Limb (tissue), 2 donors: Measurements from ENCODE around the gene MCM7.
"Not testable (repeated sequence)": the region's sequence is repeated elsewhere in the genome, so short reads cannot be mapped to it uniquely, and the experiment has no call there.

Source experiments
- DNase-seq, 2 donors: peaks; one replicate each; pipeline ENCODE4 v3.0.0-alpha.2; 2016; ENCODE audit errors: extremely low spot score in 2 of 2

The MCM7 gene

DNA sequence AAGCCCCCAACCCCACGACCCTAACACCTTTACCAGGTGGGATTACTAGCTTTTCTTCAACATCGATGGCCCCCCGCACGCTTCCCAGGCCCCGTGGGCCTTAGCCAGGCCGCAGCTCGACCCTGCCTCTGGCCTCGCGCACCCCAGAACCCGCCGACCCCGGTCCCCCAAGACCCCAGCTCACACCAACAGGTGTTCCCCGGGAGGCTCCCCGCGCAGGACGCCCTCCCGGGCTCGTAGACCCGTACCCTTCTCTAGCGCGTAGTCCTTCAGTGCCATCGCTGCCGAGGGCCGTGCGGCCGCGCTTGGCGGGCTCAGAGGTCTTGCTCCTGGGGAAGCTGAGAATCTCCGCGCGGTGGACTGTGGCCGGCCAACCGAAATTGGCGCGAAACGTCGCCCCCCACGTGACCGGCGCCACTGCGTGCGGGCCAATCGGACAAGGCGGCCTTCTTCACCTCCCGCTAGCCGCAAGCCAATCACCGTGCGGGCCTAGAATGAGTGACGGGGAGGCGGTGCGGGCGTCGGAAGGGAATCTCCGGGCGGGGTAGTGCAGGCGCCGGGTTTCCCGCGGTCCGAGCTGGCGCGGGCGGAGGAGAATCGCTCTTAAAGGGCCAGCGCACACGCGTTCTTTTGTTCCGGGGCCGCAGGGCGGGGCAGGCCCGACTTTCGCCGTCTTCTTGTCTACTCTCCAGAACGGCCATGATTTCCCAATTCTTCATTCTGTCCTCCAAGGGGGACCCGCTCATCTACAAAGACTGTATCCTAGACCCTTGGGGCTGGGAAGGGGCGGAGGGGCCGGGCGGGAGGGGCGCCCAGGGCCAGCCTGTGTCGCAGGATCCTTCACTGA lies at the start of gene MCM7, which contains the start of gene AP4M1:
Gene MCM7 (minus strand): TSS at position 382 of the 847 bp plus-strand sequence. CDS start 103 bp downstream, at position 279.
Gene AP4M1 (plus strand): TSS at position 628 of the 847 bp plus-strand sequence. CDS start 72 bp downstream, at position 700.
- DNase-seq: peak; percentile 97 to 98

DNA sequence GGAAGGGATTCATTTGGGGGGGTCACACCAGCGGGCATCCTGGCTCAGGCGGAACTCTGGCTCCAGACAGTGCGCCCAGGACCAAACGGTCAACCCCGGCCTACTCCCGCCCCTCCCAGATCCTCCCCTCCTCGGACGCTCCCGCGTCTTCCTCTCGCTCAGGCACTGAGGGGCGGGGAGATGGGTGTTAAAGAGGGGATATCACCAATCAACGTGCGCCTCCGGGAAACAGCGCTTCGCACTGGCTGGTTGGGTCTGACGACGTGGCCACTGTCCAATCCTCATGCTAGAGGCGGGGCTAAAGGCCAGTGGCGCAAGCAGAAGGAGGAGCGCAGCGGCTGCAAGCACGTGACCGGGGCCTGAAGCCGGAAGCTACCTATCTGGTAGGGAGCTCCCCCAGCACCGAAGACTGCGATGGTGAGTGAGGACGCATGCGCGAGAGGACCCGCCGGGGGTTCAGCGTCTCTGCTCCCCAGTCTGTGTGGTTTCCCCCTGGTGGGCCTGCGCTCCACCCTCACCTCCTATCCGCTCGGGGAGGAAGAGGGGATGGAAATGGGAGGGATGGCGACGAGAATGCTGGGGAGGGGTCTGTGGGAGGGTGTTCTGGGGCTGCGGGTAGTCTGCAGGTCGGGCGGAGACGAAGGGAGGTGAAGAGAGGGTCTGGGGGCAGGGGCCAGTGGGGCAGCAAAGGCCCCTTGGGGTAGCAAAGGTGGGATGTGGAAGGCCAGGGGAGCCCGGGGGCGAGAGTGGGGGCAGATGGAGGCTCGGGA lies 47.5 kb upstream of the MCM7 start, which contains the start of gene LAMTOR4:
Gene LAMTOR4 (plus strand): TSS at position 360 of the 770 bp plus-strand sequence. CDS start 55 bp downstream, at position 415.
- DNase-seq: peak; percentile 97 to 99

DNA sequence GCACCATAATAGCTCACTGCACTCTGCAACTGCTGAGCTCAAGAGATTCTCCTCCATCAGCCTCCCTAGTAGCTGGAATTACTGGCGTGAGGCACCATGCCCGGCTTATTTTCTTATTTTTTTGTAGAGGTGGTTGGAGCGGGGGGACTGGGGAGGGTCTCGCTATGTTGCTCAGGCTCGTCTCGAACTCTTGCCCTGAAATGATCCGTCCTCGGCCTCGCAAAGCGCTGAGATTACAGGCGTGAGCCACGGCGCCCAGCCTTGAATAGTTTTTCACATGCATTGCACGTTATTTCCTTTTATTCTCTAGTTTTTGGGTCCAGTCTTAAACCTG lies 47.0 kb upstream of the MCM7 start:
- DNase-seq: no peak

DNA sequence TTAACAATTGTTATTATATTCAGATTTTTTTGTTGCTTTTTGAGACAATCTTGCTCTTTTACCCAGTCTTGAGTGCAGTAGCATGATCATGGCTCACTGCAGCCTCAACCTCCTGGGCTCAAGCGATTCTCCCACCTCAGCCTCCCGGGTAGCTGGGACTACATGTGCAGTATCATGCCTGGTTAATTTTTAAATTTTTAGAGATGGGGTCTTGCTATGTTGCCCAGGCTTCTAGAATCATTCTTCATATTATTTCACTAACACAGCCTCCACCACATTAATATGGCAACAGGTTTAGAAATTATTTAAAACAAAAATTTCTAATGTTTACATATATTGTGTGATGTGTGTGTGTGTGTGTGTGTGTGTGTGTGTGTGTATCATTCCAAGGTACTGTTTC lies 46.1 kb upstream of the MCM7 start:
- DNase-seq: no peak

DNA sequence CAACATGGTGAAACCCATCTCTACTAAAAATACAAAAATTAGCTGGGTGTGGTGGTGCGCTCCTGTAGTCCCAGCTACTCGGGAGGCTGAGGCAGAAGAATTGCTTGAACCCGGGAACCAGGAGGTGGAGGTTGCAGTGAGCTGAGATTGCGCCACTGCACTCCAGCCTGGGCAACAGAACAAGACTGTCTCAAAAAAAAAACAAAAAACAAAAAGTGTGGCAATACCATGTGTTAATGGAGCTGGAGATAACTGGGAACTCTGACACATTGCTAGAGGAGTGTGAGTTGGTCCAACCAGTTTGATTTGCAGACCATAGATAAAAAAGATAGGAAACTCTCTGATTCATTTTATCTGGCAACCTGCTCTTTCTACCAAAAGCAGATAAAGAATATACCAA lies 45.2 kb upstream of the MCM7 start:
- not testable (repeated sequence) for DNase-seq

DNA sequence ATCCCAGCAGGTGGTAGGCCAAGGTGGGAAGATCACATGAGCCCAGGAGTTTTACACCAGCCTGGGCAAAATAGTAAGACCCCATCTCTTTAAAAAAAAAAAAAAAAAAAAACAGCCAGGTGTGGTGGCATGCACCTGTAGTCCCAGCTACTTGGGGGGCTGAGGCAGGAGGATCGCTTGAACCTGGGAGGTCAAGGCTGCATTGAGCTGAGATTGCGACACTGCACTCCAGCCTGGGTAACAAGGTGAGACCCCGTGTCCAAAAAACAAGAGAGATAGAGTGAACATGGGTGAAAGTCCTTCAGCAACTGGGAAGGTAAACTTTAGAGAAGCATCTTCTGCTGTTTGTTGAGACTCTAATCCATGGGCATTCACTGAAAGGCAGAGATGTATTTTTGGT lies 41.3 kb upstream of the MCM7 start:
- DNase-seq: no peak

DNA sequence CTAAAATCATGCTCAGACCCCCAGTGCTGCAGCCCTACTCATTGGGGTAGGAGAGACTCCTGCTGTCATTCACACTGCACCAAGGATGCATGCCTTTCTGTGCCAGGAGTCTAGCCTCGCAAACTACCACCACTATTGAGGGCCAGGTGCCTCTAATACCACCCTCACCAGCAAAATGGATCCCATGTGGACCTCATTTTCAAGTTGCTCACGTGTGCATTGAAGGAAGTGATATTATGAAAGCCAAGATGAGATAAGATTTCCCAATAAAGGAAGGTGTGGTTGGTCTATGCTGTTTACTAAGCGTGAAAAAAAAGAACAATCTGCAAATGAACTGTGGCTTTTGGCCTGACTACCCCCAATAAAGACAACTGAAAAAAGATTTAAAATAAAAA lies 40.4 kb upstream of the MCM7 start:
- no peak for DNase-seq

DNA sequence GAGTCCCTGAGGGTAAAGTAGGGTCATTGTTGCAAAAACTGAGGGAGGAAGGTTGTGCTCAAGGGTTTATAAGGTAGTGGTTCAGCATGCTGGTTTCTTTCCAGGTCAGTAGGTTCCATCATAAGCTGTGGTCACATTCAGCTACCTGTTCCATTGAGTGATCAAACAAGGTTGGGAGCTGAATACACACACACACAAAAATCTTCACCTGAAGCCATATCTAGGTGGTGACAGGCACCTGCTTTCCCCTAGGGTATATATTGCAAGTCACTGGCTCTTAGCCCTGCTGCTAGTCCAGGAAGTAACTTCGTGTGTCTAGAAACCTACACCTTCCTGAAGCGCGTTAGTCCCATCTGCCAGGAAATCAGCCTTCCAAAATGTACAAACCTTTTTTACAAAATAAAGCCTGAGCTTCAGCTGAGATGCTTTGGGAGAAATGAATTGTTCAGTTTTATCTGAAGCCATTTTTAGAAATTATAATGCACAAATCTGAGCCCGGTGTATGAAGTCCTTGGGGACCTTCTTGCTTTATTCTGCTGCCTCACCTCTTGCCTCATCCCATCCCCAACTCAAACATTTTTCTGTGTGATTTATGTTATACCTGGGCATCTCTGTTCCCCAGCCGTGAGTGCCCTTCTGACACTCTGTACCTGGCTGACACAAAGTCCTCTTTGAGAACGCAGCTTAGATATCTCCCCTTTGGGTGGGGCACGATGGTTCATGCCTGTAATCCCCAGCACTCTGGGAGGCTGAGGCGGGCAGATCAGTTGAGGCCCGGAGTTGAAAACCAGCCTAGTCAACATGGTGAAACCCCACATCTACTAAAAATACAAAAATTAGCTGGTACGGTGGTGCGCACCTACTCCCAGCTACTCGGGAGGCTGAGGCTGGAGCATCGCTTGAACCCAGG lies 36.9 kb upstream of the MCM7 start:
- no peak for DNase-seq

DNA sequence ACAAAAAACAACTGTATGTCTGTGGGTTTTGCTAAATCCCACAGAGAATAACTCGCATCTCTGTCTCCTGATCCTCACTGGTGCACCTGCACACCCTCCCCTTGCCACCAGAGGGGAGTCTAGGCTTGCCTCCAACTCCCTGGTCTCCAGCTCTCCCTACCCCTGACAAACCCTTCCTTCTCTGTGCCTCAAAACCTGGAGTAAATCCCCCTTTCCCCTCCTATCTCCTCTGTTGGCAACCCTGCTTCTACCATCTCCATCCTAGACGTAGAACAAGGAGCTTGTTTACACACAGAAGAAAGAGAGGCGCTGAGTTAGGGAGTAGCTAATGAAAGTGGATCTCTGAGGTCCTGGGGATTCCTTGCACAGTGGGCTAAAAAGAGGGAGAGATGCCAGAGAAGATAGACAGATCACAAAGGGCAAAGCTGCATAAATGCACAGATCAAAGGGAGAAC lies 31.5 kb upstream of the MCM7 start:
- DNase-seq: peak; percentile 45 to 72

DNA sequence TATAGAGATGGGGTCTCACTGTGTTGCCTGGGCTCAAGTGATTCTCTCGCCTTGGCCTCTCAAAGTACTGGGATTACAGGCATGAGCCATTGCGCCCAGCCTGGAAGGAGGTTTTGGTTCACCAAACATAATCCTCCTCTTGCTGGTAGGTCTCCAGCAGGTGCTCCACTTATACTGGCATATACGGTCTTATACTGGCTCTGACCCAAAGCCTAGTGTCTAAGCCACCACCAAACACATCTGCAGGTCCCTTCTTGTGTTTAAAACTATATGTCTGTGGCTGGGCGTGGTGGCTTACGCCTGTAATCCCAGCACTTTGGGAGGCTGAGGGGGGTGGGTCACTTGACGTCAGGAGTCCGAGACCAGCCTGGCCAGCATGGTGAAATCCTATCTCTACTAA lies 30.9 kb upstream of the MCM7 start:
- no peak for DNase-seq

DNA sequence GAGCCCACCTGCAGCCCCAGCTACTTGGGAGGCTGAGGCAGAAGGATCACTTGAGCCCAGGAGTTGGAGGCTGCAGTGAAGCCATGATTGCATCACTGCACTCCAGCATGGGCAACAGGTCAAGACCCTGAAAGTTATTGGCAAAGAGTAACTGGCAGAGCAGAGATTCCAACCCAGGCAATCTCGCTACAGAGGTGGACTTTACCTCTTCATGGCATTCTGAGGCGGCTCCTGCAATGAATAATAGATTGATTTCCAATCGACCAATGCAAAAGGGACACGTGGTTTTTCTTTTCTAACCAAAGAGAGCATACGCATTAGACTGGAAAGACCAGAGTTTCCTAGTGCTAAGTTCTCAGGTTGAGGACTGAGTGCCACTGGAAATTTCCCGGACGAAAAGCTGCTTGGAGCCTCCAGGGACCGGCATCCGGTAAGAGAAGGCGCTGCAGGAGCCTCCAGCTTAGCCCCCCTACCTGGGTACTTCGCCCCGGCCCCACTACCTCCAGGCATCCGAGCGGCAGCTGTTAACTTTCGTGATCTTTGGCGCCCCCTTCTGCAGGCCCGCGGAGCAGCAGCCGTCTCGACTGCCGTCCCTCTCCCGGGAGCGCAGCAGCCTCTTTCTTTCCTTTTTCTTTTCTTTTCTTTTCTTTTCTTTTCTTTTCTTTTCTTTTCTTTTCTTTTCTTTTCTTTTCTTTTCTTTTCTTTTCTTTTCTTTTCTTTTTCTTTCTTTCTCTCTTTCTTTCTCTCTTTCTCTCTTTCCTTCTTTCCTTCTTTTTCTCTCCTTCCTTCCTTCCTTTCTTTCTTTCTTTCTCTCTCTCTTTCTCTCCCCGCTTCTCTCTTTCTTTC lies 29.6 kb upstream of the MCM7 start:
- peak; percentile 66 to 90 for DNase-seq

DNA sequence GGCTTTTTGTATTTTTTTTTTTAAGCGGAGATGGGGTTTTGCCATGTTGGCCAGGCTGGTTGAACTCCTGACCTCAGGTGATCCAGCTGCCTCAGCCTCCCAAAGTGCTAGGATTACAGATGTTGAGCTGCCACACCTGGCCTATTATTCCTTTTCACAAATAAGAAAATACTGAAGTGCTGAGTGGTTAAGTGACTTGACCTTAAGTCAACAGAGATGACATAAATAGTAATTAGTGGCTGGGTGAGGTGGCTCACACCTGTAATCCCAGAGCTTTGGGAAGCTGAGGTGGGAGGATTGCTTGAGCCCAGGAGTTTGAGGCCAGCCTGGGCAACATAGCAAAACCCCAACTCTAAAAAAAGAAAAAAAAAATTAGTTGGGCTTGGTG lies 29.0 kb upstream of the MCM7 start:
- DNase-seq: not testable (repeated sequence)

DNA sequence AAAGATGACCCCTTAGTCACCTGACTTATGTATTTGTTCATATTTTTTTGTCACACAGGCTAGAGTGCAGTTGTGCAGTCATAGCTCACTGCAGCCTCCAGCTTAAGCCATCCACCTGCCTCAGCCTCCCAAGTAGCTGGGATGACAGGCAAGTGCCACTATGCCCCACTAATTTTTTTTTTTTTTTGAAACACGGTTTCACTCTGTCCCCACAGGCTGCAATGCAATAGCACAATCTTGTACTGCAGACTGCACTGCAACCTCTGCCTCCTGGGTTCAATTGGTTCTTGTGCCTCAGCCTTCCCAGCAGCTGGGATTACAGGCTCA lies 27.4 kb upstream of the MCM7 start:
- no peak for DNase-seq

DNA sequence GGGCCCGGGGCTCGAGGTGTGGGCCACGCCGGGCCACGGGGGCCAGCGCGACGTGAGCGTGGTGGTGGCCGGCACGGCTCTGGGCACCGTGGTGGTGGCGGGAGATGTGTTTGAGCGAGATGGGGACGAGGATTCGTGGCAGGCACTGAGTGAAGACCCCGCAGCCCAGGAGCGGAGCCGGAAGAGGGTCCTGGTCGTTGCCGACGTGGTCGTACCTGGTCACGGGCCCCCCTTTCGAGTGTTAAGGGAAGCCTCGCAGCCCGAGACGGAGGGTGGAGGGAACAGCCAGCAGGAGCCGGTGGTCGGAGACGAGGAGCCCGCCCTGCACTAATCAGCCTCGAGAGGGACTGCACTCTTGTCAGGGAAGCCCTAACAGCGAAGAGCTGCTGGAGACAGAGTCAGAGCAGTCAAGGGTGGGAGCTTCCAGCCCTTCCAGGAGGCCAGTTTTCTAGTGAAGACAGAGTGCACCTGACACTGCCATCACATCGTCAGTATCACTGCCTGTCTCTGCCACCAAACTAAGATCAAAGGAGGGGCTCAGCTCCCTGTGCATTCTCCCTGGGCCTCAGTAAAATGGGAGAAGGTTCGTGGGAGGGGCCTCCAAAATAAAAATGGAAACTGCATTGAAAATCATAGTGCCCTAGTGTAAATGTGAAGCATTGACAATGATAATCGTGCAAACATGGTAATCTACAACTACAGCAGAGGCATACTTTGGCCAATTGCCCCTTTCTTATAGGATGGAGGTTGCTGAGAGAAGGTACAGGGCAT lies 26.9 kb upstream of the MCM7 start:
- peak in 1 of 2 donors; percentile 64 for DNase-seq

DNA sequence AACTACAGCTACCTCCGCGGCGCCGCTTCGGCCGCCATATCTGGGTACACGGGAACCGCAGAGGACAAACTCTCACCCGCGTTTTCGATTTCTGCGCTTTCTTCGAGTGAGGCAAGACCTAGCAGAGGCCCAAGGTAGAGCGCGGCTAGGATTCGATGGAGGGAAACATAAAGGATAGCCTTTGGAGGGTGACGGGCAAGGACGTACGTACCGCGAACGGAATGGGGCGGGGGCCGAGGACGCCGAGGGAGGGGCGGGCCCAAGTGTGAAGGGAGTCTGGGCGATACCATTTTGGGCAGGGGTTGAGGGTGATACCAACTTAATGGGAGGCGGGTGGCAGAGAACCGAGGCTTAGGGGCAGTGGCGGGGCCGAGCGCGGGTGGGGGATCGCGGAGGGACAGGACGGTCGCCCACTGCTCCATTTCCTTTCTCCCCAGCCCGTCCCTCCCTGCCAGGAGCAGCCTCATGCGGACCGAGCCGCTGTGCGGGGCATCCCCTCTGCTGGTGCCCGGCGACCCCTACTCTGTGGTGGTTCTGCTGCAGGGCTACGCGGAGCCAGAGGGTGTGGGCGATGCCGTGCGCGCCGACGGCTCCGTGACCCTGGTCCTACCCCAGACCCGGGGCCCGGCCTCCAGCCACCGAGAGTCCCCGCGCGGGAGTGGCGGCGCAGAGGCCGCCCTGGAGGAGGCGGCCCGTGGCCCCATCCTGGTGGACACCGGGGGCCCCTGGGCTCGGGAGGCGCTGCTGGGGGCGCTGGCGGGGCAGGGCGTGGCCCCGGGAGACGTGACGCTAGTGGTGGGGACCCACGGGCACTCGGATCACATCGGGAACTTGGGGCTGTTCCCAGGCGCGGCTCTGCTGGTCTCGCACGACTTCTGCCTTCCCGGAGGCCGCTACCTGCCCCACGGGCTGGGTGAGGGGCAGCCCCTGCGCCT lies 26.0 kb upstream of the MCM7 start, which contains the start of gene MBLAC1:
Gene MBLAC1 (plus strand): TSS at position 37 of the 935 bp plus-strand sequence. CDS start 429 bp downstream, at position 466.
- DNase-seq: peak; percentile 93 to 96

DNA sequence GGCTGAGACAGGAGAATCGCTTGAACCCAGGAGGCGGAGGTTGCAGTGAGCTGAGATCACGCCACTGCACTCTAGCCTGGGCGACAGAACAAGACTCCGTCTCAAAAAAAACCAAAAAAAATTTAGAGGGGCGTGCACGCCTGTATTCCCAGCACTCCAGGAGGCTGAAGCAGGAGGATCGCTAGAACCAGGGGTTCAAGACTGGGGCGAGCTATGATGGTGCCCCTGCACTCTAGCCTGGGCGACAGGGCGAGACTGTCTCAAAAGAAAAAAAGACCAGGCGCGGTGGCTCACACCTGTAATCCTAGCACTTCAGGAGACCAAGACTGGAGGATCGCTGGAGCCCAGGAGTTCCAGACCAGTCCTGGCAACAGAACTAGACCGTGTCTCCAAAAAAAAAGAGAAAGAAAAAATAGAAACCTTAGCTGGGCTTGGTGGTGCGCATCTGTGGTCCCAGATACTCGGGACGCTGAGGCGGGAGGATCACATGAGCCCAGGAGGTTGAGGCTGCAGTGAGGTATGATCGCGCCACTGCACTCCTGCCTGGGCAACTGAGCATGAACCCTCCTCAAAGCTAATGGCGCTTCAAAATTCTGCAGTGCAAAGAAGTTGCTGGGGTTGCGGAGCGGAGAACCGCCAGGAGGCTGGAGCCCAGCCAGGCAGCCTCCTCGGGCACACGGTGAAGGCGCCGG lies 25.2 kb upstream of the MCM7 start:
- DNase-seq: no peak

DNA sequence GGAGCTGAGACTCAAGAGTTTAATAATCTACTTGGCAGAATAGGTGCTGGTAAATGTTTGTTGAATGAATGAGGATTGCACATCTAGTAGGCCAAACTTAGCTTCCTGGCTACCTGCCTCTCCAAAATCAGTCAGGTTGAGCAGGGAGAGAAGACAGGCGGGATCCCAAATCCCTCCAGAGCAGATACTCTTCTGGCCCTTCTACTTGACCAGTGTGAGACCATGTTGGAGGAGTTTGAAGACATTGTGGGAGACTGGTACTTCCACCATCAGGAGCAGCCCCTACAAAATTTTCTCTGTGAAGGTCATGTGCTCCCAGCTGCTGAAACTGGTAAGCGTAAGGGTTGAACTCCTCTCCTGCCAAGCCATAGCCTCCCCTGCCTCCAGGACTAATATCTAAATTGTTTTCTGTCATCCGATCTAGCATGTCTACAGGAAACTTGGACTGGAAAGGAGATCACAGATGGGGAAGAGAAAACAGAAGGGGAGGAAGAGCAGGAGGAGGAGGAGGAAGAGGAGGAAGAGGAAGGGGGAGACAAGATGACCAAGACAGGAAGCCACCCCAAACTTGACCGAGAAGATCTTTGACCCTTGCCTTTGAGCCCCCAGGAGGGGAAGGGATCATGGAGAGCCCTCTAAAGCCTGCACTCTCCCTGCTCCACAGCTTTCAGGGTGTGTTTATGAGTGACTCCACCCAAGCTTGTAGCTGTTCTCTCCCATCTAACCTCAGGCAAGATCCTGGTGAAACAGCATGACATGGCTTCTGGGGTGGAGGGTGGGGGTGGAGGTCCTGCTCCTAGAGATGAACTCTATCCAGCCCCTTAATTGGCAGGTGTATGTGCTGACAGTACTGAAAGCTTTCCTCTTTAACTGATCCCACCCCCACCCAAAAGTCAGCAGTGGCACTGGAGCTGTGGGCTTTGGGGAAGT lies 23.4 kb upstream of the MCM7 start:
- no peak for DNase-seq
